ENCODE results near the gene GPR107.
A peak's percentile ranks its signal among the peaks of the same experiment; 100 is the strongest.

GPR107 gene

DNA sequence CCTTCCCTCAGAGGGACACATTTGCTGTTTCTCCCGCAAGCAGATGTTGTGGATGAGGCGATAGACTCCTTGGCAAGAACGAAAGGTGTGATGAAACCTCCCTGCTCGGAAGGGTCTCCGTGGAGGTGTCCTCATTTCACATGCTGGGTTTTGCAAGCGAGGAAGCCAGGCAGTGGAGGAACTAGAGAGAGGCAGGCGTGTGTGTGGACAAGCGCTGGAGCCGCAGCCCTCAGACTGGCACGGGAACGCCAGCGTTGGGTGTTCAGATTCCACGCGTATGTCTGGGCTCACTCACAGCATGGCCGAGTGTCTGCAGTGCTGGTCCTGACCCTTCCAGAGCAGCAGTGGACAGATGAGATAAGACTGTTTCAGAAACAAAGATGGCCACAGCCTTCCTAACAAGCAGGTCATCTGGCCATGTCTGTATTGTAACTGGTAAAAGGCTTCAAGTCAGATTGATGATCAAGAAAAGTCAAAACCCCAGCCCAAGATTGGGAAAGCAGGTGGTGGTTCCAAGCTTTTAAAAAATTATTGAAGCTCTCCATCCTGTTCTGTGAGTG, 83.5 kb downstream of the GPR107 start:
- no peak for DNase-seq (ENCODE audit: low spot score)

DNA sequence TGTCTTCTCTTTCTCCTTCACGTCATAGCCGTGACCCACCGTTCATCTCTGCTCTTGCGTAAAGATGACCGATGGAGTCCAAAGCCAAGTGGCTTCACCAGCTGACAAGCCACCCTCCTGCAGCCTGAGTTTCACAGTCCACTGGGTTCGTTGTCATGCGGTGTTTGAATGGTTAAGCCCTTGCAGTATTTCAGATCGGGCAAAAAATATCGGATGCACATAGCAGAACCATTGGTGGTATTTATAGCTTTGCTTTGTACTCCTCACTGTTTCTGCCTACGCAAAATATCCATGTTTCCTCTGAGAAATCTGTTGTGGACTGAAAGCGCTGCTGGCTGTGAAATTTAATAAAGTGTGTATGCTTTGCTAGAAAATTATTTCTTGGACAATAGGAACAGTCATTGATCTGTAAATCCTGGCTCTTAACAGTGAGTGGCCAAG, 84.0 kb downstream of the GPR107 start:
- DNase-seq (ENCODE audit: low spot score) = no peak

DNA sequence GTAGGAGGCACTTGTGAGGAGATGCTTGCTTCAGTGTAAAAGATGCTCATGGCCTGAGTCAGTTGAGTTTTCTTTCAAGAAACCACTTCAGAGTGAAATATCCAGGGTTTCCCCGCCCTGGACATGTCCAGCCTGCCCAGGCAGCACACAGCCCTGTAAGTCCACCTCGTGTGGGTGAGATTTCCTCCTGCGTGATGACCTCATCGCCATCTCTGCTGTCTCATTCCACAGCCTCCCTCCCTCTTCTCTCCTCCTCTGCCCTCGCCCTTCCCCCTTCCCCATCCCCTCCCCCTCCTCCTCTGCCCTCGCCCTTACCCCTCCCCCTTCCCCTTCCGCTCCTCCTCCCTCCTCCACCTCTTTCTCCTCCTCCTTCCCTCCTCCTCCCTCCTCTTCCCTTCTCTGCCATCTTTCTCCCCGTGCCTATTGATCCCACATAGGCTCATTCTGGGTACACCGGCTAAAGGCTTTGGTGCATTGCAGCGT, 84.5 kb downstream of the GPR107 start:
- DNase-seq (ENCODE audit: low spot score) = peak; percentile 80

DNA sequence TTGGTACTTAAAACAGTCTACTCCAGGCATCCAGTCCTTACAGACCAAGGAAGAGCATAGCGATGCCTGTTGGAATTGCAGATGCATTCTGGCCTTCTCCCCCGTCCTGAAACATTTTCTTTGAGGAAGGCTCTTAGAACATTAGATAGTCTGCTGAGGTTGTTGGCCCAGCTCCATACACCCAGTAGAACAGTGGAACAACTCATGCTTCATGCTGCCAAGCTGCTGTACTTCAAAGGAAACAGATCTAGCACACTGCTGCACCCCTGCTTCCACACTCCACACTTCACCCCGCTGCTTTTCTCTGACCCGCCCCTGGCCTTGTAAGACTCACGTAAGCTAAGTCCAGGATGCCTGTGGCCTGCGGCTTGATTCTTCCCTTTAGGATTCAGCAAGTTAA, 85.1 kb downstream of the GPR107 start:
- peak; percentile 52 for DNase-seq (ENCODE audit: low spot score)

DNA sequence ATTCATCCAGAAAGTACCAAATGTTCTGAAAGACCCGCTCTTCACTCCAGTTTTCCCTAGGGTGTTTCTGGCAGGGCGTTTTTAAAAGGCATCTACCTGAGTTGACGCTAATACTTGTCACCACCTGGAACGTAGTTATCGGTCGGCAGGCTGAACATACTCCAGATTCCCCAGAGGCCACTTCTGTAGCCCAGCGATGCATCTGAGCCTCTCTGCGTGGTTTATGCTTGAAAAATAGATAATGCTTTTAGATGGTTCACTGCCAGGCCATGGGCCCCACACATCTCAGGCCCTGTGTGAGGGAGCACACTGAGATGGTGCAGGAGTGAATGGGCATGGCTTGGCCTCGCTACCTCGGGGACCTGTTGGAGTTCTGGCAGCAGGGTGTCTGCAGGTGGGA, 85.5 kb downstream of the GPR107 start:
- no peak for DNase-seq (ENCODE audit: low spot score)

DNA sequence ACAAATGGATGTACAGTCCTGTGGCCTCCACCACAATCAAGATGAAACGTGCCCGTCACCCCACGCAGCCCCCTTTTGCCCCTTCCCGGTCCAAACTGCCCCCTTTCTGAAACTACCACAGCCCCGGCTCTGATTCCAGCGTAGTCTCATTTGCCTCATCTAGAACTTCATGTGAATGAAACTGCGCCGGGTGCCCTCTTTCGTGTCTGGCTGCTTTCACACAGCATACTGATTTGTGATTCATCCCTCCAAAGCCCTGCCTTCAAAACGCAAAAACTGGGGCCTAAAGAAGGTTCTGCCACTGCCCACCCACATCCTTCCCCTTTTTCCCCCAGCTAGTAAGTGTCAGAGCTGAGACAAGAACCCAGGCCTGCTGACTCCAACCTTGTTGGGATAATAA, 87.0 kb downstream of the GPR107 start:
- no peak for DNase-seq (ENCODE audit: low spot score)

DNA sequence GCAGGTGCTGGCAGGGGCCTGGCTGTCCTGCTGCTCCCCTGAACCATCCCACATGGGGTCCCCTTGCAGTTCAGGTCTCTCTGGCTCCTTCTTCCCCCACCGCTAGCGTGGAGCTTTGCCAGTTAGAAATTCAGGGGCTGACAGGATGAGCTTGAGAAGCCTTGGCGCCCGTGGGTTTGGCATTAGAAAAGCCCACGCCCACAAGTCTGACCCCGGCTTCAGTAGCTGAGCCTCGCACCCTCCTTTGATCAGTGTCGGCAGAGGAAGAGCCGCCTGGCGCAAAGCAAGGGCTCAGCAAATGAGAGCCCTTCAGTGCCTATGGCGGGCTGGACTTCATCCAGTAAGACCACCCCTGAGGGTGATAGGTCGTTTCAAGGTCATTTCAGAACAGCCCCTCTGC, 88.3 kb downstream of the GPR107 start:
- no peak for DNase-seq (ENCODE audit: low spot score)

DNA sequence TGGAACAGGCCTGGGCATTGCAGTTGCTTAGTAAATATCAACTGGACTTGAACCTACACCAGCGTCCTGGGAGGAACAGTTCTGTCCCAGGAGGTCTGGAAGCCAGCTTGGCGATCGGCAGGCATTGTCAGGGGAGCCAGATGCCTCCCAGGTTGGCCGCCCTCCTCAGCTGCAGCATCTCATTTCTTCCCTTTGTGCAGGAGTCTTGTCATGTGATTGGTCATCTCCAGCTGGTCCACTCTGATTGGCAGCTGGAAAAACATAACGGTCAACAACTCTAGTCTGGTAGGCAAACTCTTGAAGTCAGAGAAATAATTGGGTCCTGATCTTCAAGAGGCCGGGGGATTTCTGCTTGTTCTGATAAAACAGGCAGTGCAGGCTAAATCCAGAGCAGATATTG, 88.9 kb downstream of the GPR107 start:
- no peak for DNase-seq (ENCODE audit: low spot score)

DNA sequence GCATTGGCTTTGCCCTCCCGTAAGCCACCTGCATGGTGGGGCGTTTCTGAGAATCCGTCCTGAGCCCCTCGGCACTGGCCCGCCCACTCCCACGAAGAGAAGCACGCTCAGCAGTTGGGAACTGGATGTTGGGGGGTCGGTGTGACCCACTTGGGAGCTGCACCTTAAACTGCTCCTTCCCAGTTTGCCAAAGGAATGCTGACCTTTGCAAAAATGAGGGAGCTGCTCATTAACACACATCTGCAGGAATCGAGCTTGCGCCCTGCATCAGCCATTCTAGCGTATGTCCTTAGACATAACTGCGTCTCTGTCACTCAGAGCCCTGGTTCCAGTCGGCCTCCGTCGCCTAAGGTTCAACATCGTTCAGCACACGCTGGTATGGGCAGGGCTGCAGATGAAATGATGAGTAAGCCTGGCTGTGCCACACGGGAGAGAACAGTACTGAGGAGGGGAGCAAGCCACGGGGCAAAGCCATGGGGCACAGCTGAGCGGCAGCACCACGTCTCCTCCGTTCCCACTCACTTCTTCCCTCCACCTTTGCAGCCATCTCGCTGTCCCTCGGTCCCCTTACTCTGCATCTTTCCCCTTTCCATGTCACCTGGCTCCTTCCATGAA, 89.7 kb downstream of the GPR107 start:
- no peak for DNase-seq (ENCODE audit: low spot score)

DNA sequence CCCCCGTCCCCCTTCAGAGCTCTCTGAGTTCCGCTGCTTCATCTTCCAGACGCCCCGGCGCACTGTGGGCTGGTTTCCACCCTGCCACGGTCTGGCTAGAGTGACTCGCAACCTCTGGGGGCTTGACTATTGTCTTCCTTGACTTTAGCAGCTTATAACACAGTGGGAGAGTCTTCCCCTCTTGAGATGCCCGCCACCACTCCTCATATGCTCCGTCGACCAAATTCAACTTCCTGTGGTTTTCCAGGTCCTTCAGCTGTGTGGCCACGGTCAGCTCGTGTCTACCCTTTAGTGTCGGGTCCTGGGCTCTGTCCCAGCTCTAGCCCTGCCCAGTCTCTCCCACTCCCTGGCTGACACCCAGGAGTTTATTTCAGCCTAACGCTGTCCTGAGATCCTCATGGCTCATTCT, 90.3 kb downstream of the GPR107 start:
- DNase-seq (ENCODE audit: low spot score) = no peak

DNA sequence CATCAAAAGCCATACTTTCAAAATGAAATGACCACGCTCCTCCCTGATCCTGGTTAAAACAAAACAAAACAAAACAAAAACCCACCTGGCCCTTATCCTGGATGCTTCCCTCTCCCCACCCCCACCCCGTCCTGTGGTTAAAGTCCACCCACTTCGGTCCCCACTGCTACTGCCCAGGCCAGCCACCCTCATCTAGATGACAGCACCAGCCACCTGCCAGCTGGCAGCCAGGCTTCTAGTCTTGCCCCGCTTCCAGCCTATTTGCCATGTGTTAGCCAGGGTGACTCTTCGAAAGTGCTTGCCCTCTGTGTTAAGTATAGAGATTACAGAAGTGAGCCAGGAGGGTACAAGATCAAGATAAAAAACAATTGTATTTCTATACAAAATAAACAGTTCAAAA, 91.0 kb downstream of the GPR107 start:
- DNase-seq (ENCODE audit: low spot score) = no peak

DNA sequence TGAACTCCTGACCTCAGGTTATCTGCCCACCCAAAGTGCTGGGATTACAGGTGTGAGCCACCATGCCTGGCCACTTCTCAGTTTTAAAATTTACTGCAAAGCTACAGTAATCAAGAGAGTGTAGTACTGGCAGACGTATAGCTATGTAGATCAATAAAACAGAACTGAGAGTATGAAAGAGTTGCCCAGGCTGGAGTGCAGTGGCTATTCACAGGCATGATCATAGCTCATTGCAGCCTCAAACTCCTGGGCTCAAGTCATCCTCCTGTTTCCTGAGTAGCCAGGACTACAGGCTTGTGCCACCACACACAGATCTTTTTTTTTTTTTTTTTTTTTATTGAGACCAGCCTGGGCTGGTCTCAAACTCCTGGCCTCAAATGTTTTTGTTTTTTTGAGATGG, 92.0 kb downstream of the GPR107 start:
- DNase-seq (ENCODE audit: low spot score) = no peak

DNA sequence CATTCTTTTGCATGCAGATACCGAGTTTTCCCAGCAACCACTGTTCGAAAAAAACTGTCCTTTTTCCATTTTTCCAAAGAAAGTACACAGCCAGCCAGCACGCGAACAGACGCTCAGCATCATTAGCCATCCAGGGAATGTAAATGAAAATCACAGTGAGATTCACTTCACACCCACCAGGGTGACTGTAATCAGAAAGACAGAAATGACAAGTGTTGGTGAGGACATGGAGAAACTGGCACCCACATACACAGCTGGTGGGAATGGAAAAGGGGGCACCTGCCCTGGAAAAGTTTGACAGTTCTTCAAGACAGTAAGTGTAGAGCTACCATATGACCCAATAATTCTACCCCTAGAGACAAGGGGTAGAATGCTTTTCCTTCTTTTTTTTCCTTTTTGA, 93.5 kb downstream of the GPR107 start:
- DNase-seq (ENCODE audit: low spot score) = no peak

DNA sequence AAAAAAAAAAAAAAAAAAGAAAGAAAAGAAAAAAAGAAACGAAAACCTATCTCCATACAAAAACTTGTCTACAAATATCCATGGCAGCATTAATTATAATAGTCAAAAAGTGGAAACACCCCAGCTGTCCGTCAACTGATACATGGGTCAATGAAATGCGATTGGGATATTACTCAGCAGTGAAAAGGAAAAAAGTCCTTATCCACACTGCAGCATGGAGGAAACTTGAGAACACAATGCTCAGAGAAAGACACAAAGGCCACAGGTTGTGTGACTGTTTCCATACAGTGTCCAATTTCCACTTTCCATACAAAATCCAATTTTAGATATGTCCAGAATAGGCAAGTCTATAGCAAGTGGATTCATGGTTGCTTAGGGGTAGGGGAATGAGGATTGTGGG, 94.2 kb downstream of the GPR107 start:
- no peak for DNase-seq (ENCODE audit: low spot score)

DNA sequence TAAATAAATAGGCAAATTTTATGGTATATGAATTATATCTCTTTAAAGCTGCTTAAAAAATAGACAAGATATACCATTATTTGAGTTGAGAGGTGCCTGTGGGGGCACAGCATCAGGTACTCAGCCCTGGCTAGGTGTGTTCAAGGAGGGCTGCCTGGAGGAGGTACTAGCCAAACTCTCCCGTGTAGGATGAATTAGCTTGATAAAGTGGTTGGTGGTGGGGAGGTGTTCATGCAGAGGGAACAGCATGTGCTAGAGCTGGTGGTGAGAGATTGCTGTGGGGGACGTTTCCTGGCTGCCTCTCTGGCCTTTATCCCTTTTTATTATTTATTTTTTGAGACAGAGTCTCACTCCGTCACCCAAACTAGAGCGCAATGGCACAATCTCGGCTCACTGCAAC, 95.3 kb downstream of the GPR107 start:
- DNase-seq (ENCODE audit: low spot score) = no peak

DNA sequence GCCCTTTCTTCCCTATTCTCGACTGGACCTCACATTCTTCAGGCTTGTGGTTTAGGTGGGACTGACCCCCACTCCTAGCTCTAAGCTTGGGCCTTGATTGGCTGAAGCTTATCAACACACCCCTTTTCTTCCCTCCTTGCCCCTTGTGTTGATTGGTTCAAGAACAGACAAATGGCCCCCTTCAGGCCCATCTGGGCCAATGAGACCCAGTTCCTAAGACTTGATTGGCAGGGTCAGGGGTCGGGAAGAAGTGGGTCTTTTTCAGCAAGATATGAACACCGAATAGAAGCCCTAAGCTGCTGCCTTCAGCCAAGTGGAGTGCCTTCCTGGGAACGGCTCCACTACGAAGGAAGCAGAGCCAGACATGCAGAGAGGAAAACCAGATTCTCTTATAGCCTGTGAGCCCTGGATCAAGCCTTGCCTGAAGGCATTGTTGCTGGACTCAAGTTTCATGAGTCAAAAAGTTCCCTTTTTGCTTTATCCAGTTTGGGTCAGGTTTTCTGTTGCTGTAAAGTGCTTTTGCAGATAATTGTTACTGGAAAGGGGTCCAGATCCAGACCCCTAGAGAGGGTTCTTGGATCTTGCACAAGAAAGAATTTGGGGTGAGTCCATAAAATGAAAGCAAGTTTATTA, 96.1 kb downstream of the GPR107 start:
- peak; percentile 36 for DNase-seq (ENCODE audit: low spot score)

DNA sequence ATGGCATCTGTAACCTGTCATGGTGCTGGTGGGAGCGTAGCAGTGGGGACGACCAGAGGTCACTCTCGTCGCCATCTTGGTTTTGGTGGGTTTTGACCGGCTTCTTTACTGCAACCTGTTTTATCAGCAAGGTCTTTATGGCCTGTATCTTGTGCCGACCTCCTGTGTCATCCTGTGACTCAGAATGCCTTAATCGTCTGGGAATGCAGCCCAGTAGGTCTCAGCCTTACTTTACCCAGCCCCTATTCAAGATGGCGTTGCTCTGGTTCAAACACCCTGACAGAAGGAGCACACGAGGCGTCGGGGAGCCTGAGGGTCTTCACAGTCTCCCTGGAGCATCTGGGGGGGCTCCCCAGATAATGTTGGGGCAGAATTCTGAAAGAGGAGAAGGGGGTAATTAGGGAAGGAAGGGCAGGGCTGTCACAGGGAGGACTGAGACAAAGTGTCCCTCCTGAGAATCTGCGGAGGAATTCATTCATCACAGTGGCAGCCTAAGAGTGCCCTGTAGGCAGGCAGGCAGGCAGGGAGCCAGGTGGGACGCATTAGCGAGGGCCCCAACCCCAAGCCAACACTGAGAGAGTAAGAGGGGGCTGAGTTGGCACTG, 97.2 kb downstream of the GPR107 start:
- DNase-seq (ENCODE audit: low spot score) = no peak

DNA sequence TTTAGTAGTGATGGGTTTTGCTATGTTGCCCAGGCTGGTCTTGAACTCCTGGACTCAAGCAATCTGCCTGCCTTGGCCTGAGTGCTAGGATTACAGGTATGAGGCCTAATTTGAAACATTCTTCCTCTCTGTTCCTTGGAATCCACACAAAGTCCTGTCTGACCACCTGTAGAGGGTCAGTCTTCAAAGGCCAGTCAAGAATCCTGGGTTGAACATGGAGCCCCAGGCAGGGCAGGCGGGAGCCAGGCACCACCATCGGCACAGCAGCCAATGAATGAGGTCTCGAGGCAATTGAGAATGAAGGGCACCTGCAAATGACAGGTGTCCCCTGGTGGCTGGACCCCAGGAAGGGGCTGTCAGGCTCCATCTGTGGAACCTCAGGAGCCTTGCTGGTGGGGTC, 101.1 kb downstream of the GPR107 start:
- DNase-seq (ENCODE audit: low spot score) = no peak

DNA sequence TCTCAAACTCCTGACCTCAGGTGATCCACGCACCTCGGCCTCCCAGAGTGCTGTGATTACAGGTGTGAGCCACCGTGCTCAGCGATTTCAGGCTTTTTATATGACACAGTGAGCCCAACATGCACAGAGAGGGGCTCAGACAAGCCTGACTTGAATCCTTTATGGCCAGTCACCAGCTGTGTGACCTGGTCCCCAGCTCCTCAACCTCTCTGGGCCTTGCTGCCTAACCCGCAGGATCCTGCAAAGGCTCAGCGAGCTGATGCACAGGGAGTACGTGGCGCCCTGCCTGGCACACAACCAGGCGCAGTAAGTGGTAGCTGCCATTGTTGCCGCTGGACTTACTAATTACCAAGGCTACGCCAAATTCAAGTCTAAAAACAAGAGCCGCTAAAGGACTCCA, 101.9 kb downstream of the GPR107 start:
- no peak for DNase-seq (ENCODE audit: low spot score)

DNA sequence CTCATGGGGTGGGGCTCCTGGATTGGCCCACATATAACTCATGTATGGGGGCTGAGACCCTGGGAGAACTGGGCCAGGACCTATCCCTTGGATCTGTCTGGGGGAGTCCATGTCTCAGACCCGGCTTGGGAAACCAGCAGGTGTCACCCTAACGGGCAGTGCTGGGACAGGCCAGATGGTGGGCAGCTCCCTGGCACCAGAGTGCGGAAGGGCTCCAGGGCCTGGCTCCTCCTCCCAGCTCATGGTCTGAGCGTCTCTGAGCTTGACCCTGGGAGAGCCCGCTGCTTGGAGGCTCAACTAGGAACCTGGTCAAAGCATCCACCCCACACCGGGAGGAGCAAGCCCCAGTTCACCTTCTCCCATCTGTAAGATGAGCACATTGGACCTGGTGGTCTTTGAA, 103.0 kb downstream of the GPR107 start:
- DNase-seq (ENCODE audit: low spot score) = no peak

DNA sequence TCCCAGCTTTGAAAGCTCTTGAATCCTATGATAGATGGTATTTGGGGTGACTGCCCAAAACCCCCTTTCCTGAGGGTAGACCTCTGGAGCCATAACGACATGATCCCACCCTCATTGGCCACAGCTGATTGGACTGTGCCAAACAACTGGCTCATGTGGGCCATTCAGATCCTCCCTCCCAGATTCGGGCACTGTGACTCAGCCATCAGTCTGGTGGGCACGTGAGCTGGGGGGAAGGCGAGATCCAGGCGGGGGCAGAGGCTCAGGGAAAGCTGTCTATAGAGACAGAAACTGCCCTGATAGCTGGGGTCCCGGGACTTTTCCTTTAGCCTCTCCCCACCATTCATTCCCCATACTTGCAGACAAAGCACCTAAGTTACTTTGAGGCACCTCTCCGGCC, 103.4 kb downstream of the GPR107 start:
- DNase-seq (ENCODE audit: low spot score) = no peak

DNA sequence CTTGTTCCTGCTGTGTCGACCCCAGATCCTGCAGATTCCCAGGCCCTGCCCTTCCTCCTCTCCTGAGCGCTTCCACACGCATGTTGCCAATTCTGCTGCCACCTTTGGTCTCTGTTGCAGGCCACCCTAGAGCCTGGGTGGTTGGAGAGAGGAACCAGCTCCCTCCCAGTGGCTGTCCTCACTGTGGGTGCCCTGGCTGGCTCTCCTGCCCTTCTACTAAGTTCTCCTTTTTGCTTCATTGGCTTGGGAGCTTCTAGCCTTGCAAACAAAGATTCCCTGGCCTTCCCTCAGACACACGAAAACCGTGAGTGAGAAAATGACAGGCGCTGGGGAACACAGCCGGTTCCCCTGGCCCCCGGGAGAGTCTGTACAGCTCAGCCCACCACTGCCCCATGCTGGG, 104.3 kb downstream of the GPR107 start:
- no peak for DNase-seq (ENCODE audit: low spot score)

DNA sequence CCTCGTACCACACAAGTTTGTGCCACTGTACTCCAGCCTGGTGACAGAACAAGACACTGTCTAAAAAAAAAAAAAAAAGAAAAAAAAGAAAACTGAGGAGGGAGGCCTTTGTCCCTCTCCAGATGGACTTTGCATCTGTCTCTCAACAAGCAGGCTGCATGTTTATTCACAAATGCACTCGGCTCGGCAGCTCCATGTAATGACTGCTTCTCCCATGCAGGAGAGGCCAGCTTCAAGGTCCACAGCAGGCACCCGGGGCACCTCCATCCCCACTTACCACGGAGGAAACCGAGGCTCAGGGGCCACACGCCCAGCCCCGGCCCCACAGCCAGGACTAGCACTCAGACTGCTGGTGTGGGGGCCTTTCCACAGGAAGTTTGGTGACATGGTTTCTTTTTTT, 105.4 kb downstream of the GPR107 start:
- DNase-seq (ENCODE audit: low spot score) = no peak

Measured in iPS-NIHi11 (cell line).